GM18858 (cell line): Measurements from ENCODE around the gene ASB6.
"Not testable (repeated sequence)": the region's sequence is repeated elsewhere in the genome, so short reads cannot be mapped to it uniquely, and the experiment has no call there.

Experiments used
- ATAC-seq: cut with Tn5 transposase; IDR thresholded peaks from one replicate; pipeline ENCODE4 v1.9.1; 2021; ENCODE audit not compliant: unreplicated experiment

Gene ASB6

GRCh38 chr9:129644902-129645301 is 3.0 kb upstream of the ASB6 start:
- no peak for ATAC-seq

GRCh38 chr9:129644365-129644764 is 2.4 kb upstream of the ASB6 start:
- no peak for ATAC-seq

- no peak for ATAC-seq
Measured at GRCh38 chr9:129643706-129644105, 1.8 kb upstream of the ASB6 start.

- ATAC-seq, result no peak
Measured at GRCh38 chr9:129640871-129641749, 841 bp downstream of the ASB6 start.

GRCh38 chr9:129640086-129640870 is 1.7 kb downstream of the ASB6 start:
- no peak for ATAC-seq

DNA sequence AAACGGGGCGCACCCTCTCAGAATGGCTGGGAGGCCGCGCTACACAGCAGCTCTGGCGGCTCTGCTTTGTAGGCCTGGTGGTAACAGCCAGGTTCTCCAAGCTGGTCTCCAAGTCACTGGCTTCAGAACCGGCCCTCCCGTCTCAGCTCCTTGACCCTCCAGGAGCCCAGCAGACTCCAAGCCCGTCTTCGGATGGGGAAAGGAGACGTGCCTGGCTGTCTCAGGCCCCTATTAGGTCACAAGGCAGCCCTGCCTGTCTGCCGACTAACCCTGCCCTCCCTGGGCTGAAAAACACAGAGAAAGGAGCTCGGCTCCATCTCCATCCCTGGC is 2.2 kb downstream of the ASB6 start:
- no peak for ATAC-seq

DNA sequence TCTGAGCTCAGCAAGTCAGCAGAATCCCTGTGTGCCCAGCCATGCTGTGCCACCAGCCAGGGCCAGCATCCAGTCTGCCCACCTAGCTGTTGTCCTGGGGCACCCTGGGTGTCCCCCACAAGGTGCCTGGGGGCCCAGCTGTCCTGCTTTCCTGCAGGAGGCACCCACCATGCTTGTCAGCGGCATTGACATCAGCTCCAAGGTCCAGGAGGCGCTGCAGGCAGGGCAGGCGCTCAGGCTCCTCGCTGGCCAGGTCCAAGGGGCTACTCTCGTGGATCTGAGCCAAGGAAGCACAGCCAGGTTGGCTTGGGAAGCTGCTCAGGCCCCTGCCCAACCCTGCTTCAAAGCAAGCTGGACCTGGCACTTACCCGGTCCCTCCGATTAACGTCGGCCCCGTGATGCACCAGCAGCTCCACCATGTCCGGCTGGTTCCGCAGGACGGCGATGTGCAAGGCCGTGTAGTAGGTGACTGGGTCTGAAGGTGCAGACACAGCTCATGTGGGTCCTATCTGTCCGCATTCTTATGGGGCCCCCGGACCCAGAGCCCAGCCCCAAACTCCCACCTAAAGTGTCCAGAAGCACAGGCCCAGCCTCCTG is 2.8 kb downstream of the ASB6 start:
- ATAC-seq, result no peak

DNA sequence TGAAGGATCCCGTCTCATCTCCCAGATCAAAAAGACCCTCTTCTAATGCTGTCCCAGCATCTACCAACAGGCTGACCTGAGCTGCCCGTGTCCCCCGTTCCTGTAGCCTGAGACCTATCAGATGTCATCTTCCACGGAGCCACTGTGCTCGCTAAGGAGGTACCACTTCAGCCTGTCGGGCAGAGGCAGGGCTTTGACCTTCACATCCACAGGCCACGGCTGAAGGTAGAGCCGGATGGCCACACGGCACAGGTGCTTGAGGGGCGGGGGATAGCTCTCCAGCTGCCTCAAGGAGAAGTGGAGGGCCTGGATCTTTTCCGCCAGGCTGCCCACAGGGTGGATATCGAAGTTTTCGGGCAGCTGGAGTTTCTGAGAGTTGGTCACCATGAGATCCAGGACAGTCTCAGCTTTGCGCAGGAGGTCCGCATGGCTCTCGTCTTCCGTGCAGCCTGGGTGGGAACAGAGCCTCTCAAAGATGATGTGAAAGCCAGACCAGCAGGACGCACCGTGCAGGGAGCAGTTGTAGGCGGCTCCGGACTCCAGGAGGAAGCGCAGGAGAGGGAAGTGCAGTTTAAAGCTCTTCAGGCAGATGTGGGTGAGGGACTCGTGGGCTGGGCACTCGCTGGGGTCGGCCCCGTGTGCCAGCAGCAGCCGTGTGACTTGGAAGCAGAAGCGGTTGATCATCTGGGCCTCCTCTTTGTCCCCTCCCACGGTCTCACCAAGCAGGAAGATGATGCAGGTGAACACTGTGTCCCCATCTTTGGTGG is 4.1 kb downstream of the ASB6 start:
- no peak for ATAC-seq

DNA sequence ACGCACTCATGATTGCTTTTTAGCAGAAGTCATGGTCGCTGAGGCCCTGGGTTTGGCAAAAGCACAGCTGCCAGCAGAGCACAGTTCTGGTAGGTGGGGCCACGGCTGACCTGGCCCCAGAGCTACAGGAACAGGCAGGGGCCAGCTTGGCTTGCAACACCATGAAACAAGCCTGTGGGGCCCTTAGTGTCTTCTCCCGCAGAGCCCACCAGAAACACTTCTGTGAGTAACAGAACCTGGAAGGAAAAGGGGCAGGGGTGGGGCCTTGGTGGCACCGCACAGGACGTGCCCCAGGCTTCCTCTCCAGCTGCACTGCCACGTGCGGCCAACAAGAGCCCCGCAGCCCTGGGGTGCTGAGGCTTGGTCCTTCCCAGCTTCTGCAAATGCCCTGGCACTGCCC is 4.8 kb downstream of the ASB6 start:
- ATAC-seq, result no peak

GRCh38 chr9:129636343-129636742 is 5.6 kb downstream of the ASB6 start:
- ATAC-seq, result not testable (repeated sequence)

DNA sequence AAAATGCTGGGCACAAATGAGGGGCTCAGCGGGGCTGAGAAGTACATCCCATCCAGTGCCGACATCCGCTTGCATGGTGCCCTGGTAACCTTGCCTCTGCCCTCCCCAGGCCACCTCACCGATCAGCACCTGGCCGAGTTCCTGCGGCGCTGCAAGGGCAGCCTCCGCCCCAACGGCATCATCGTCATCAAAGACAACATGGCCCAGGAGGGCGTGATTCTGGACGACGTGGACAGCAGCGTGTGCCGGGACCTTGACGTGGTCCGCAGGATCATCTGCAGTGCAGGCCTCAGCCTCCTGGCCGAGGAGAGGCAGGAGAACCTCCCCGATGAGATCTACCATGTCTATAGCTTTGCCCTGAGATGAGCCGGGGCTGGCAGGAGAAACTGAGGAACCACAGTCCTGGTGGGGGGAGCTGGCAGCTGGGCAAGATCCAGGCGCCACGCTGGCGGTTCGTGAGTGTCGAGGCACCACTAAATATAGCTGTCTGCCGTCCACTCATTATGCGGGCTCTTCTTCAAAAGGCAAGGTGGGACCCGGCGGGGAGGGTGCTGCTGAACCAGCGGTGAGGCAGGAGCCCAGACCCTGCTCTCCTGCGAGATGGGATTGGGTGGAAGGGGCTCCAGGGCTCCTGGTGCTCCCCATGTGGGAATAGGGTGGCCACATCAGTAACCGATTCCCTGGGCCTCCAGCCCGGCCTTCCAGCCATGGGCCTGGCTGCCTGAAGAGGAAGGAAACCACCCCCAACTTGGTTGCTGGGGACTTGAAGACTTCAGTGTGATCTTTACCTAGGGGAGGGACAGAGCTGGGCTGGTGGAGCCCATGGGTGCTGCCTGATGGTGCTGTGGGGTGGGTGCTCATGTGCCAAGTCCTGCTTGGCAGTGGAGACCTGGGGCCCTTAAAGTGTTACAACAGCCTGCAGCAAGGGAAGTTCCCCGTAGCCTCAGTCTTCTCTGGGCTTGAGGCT is 6.6 kb downstream of the ASB6 start:
- no peak for ATAC-seq

- ATAC-seq, result no peak
Measured at GRCh38 chr9:129633848-129634247, 8.1 kb downstream of the ASB6 start.

GRCh38 chr9:129633207-129633606 is 8.7 kb downstream of the ASB6 start:
- ATAC-seq, result no peak

GRCh38 chr9:129632460-129632859 is 9.5 kb downstream of the ASB6 start:
- no peak for ATAC-seq

- no peak for ATAC-seq
Measured at GRCh38 chr9:129631674-129632129, 10.2 kb downstream of the ASB6 start.

- no peak for ATAC-seq
Measured at GRCh38 chr9:129630967-129631673, 10.8 kb downstream of the ASB6 start.

DNA sequence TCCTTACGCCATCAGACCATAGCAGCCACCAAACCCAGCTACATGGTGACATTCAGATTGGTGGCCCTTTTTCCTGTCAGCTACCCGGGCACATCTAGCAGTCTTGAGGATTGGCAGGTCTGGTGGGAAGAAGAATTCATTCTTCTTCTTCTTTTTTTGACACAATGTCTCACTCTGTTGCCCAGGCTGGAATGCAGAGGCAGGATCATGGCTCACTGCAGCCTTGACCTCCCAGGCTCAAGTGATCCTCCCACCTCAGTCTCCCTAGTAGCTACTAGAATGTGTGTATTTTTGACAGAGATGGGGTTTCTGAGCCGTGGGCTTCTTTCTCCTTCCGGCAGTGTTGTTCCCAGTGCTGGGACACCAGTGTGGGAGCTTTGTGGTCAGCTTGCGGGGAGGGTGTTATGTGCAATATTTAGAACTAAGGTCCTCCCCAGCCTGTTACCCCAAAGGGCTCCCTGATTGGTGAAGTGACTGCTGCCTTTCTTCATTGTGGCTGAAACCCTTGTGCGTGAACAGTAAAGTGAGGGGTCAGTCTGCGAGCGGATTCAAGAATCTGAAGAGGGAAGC is 12.6 kb downstream of the ASB6 start:
- no peak for ATAC-seq

DNA sequence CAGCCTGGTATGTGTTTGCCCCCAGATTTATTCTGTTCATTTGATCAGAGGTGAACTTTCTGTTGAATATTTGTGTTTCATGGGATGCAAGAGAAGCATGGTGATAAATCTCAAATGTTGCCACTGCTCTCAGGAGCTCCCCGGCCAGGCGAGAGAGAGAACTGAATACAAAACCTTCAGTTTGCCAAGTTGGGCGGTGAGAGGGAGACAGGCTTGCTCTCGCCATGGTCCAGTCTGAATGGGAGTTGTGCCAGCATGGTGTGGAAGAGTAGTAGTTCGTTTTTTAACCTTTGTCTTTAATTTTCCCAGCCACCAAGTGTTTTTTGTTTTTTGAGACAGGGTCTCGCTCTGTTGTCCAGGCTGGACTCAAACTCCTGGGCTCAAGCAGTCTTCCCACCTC is 13.2 kb downstream of the ASB6 start:
- no peak for ATAC-seq
